ENCODE measurements around the gene CETP.

Gene CETP

DNA sequence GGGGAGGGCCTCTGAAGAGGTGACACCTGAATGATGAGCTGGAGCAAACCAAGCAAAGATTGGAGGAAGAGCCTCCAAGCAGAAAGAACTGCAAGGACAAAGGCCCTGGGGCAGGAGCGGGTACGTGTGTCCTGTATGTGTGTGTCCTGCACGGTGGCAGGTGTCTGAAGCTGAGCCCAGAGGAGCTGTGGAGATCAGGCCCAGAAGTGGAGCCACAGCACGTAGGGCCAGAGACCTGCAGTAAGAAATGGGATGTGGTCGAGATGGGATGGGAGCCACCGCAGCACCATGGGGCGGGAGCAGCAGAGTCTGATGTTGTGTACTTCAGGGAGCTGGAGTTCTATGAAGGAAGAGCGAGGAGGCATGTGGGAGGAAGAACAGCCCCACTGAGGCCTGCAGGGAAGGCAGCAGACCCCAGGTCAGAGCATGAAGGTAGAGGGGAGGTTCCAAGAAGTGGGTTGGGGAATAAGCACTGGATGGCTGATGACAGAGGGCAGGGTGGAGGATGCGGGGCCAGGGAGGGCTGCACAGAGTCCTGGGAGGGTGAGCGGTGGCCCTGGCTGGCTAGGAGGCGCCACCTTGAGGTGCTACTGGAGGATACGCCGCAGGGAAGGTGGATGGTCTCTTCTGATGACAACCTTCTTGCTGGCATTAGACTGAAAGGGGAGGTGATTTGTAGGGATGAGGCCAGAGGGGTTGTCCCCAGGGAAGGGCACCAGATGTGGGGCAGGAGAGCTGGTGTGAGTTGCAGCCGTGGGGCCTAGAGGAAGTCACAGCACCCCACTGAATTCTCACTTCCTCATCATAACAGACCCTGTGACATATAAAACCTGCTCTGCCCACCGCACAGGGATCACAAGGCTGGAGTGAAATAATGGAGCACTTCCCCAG, 10.6 kb upstream of the CETP start:
- in situ Hi-C loops (cut with HindIII; ENCODE audit: low pct_unique_long_range_greater_than_20kb, low sequenced_read_pairs): no loop called here
- TF ChIP-seq JUND (IDR thresholded peaks at IDR 0.05; ENCODE audit: low read depth): no peak
- DNase-seq (ENCODE audit: low read depth in 1 of 2, low spot score in 1 of 2): peak in 1 of 2 experiments; percentile 50

DNA sequence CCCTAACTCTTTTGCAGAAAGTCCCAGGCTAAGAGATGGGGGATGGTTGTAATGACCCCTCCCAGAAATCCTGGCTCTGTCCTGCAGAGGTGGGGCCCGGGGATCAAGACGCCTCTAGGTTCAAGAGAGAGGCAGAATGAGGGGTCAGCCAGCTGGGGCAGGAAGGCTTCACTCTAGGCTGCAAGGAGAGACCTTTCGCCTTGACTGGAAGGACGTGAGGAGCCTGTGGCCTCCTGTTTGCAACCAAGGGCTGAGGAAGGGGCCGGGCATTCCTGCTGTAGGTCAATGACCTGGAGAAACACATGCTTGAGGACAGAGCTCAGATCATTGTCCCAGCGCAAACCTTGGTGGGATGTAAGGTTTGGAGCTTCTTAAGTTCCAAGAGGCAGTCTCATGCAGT, 8.7 kb upstream of the CETP start:
- no peak for DNase-seq (ENCODE audit: low read depth in 1 of 2, low spot score in 1 of 2)
- in situ Hi-C loops (cut with HindIII; ENCODE audit: low pct_unique_long_range_greater_than_20kb, low sequenced_read_pairs): no loop called here
- TF ChIP-seq JUND (IDR thresholded peaks at IDR 0.05; ENCODE audit: low read depth): no peak

DNA sequence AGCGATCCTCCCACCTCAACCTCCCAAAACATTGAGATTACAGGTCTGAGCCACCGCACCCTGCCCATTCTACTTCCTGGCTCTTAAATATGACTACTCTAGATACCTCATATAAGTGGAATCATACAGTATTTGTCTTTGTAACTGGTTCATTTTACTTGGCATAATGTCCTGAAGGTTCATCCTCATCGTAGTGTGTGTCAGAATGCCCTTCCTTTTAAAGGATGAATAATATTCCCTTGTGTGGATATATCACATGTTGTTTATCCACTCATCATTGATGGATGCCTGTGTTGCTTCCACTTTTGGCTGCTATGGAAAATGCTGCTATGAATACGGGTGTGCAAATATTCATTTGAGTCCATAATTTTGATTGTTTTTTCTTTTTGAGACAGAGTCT, 5.7 kb upstream of the CETP start:
- in situ Hi-C loops (cut with HindIII; ENCODE audit: low pct_unique_long_range_greater_than_20kb, low sequenced_read_pairs): no loop called here
- TF ChIP-seq JUND (IDR thresholded peaks at IDR 0.05; ENCODE audit: low read depth): no peak
- no peak for DNase-seq (ENCODE audit: low read depth in 1 of 2, low spot score in 1 of 2)

DNA sequence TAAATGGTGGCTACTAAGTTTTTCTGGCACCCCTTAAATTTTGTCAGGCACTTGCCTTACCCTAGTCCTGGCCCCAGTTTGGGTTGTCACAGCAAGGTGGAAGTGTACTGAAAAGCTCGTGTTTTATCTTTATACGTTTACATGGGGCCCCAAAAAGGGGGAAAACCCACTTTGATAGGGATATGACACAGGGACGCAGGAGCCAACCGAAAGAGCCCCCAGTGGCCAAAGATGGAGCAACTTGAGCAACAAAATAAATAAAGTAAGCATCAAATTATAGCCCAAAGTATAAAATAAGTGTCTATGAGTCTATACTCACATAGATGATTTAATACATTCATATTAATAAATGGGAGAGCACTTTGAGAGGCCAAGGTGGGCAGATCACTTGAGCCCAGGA, 5.0 kb upstream of the CETP start:
- no peak for DNase-seq (ENCODE audit: low read depth in 1 of 2, low spot score in 1 of 2)
- in situ Hi-C loops (cut with HindIII; ENCODE audit: low pct_unique_long_range_greater_than_20kb, low sequenced_read_pairs): no loop called here
- no peak for TF ChIP-seq JUND (IDR thresholded peaks at IDR 0.05; ENCODE audit: low read depth)

DNA sequence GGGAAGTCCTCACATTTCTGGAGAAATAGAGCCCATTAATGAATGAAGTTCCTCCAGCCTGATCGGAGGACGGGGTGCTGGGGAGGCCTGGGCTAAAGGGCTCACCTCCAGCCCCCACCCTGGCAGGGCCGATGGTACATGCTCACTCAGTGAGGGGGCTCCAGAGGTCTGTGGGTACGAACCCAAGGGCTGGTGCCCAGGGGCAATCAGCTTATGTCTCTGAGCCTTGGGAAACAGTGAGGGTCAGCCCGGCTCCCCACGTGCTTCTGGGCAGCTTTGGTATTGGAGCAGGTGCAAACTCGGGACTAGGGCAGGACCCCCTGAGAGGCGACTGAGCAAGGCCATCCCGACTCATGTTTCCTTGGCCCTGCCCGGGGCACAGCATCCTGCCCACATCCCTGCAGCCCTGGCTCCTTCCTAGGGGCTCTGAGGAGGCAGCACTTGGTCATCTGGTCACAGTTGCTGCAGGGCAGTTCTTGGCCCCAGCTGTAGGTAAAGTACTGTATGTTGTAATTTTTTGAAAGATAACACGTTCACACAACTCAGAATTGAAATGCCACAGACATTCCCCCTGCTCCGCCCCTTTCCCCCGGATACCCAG, 969 bp upstream of the CETP start:
- no peak for DNase-seq (ENCODE audit: low read depth in 1 of 2, low spot score in 1 of 2)
- TF ChIP-seq JUND (IDR thresholded peaks at IDR 0.05; ENCODE audit: low read depth): no peak
- in situ Hi-C loops (cut with HindIII; ENCODE audit: low pct_unique_long_range_greater_than_20kb, low sequenced_read_pairs): no loop called here

DNA sequence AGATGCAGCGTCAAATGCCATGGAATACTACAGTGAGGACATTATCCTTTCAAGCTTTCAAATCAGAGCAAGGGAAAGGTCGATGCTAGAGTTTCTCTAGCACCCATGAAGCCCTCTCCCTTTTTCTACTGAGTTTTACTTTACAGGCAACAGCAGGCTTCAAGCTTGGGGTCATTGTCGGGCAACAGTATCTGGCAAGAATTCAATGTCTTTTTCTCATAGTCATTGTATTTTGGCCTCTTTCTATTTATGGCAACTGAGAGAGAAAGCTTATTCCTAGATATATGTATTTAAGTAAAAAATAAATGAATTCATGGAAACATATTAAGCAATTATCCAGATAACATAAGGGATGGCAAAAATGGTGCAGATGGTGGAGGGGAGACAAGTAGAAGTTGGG, 364 bp upstream of the CETP start:
- DNase-seq (ENCODE audit: low read depth in 1 of 2, low spot score in 1 of 2): no peak
- in situ Hi-C loops (cut with HindIII; ENCODE audit: low pct_unique_long_range_greater_than_20kb, low sequenced_read_pairs): no loop called here
- TF ChIP-seq JUND (IDR thresholded peaks at IDR 0.05; ENCODE audit: low read depth): no peak

DNA sequence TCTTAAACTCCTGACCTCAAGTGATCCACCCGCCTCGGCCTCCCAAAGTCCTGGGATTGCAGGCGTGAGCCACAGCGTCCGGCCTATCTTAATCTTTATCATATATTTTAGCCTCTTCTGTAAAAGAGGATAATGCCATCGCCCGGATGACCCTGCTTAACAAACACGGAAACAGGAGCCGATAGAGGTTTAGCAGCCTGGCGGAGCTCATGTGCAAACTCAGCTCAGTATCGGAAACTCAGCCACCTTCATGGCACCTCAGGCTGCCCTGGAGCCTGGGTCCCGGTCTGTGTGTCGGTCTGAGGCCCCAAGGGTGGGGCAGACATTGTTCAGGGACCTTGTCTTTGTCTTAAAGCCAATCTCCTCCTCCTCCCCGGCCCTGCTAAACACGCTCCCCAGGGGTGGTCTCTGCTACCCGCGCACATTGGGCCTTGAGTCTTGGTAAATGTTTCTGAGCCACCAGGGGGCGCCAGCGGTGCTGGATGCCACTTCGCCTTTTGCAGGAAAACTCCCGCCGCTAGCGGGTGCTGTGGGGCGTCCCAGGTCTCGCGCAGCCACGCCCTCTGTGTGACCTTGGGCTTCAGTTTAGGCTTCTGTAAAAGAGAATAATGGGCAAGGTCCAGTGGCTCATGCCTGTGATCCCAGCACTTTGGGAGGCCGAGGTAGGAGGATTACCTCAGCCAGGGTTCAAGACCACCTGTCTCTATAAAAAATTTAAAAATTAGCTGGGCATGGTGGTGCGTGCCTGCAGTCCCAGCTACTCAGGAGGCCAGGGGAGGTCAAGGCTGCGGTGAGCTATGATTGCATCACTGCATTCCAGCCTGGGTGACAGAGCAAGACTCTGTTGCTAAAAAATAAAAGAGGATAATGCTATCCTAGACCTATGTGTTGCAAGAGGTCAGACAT, 2.7 kb downstream of the CETP start:
- peak; percentile 21 to 80 for DNase-seq (ENCODE audit: low read depth in 1 of 2, low spot score in 1 of 2)
- in situ Hi-C loops (cut with HindIII; ENCODE audit: low pct_unique_long_range_greater_than_20kb, low sequenced_read_pairs): no loop called here
- TF ChIP-seq JUND (IDR thresholded peaks at IDR 0.05; ENCODE audit: low read depth): no peak

DNA sequence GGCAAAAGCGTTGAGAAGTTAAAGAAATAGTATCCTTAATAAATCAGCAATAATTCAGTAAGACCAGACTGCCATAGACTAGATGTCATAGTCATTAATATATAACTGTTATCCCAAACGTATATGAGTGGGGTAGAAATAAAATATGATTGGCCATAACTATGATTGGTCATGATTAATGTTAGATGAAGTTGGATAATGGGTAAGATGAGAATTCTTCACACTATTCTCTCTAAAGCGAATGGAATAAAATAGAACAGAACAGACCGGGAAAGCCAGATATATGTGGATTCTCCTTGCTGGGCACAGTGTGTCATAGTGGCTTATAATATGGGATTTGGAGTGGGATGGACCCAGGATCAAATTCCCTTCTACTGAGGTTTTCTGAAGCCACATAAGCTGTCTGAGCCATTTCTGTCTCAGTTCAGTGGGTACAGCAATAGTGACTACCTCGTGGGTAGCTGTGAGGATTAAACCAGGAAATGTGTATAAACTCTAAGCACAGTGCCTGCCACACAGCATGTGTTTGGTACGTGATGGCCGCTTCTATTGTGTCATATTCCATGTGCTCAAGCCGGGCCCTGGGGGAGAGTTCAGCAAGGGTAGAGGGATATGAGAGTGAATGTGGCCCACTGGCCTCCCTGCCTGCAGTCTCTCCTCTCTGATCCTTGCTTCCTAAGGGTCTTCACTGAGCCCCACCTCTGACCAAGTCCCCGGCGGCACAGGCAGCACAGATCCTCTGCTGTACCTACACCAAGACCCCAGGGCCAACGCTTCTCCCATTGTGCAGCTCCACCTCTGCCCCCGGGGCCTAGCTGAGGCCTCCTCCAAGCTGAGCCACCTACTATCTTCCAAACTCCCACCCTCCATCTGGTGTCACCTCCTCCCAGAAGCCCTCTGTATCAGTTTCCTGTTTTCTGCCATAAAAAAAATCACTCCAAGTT, 3.7 kb downstream of the CETP start:
- DNase-seq (ENCODE audit: low read depth in 1 of 2, low spot score in 1 of 2): no peak
- in situ Hi-C loops (cut with HindIII; ENCODE audit: low pct_unique_long_range_greater_than_20kb, low sequenced_read_pairs): no loop called here

DNA sequence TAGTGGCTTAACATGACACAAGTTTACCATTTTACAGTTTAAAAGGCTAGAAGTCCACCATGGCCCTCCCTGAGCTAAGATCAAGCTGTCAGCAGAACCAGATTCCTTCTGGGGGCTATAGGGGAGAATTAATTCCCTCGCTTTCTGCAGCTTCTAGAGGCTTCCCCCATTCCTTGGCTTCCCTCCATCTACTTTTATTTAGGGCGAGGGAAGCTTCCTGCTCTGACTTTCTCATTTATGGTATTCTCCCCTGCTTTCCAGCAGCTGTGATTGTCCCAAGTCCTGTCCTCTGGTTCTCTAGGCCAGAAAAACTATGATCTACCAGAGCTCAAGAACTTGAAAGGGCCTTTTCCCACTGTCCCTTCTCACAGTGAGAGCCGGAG, 4.3 kb downstream of the CETP start:
- DNase-seq (ENCODE audit: low read depth in 1 of 2, low spot score in 1 of 2): no peak
- in situ Hi-C loops (cut with HindIII; ENCODE audit: low pct_unique_long_range_greater_than_20kb, low sequenced_read_pairs): no loop called here
- no peak for TF ChIP-seq JUND (IDR thresholded peaks at IDR 0.05; ENCODE audit: low read depth)

More for the DNA sequence above, 3.7 kb downstream of the CETP start:
- TF ChIP-seq JUND (IDR thresholded peaks at IDR 0.05; ENCODE audit: low read depth): no peak

DNA sequence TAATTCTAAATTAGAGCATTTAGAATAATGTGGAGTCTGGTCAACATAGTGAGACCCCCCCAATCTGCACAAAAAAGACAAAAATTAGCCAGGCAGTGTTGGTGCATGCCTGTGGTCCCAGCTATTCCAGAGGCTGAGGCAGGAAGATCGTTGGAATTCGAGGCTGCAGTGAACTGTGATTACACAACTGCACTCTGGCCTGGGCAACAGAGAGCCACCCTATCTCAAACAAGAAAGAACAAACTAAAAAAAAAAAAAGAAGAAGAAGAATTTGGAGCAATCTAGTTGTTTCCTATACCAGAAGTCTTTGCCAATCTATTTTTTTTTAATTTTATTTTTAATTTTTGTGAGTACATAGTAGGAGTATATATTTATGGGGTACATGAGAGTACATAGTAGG, 6.0 kb downstream of the CETP start:
- DNase-seq (ENCODE audit: low read depth in 1 of 2, low spot score in 1 of 2): no peak
- in situ Hi-C loops (cut with HindIII; ENCODE audit: low pct_unique_long_range_greater_than_20kb, low sequenced_read_pairs): no loop called here

DNA sequence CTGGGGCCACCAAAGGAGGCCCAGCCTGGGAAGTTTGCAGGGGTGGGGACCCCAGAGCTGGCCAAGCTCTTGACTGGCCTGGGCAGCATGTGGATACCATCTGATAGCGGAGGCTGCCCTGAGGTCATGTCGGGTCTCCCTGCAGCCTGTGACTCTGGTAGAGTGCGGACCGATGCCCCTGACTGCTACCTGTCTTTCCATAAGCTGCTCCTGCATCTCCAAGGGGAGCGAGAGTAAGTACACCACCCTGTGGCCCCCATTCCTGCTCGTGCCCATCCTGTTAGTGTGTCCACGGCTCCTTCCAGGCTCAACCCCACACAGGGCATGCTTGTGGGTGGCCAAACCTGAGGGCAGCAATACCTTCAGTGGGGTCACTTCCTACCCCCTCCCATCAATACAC, 8.0 kb downstream of the CETP start:
- no peak for TF ChIP-seq JUND (IDR thresholded peaks at IDR 0.05; ENCODE audit: low read depth)
- no peak for DNase-seq (ENCODE audit: low read depth in 1 of 2, low spot score in 1 of 2)
- in situ Hi-C loops (cut with HindIII; ENCODE audit: low pct_unique_long_range_greater_than_20kb, low sequenced_read_pairs): no loop called here

More for the DNA sequence above, 6.0 kb downstream of the CETP start:
- TF ChIP-seq JUND (IDR thresholded peaks at IDR 0.05; ENCODE audit: low read depth): no peak
